Kidney (tissue), 14 donors: ENCODE results near the gene POSTN. TPM values are rescaled to one million over a fixed set of nuclear protein-coding genes. Genes with fewer than 3 reads are reported as not detected.

Experiments used
- DNase-seq, 5 donors: peaks; one replicate each; pipeline ENCODE4 v3.0.0-alpha.2; 2013 to 2020
- FAIRE-seq: peaks from 2 replicates; lab custom pipeline; 2012; peaks lifted over from hg19 to GRCh38; lab: Jason Lieb, UNC
- H3K27ac ChIP-seq, 2 donors: one replicate each; pipeline ENCODE4 v1.7.0; 2013; ENCODE audit warnings: low read depth in 2 of 2, low read length in 2 of 2, inconsistent platforms in 1 of 2
- H3K27me3 ChIP-seq: one replicate; pipeline ENCODE4 v1.7.1; 2013; ENCODE audit warnings: low read length, inconsistent platforms; ENCODE audit not compliant: control insufficient read depth, insufficient read depth
- H3K36me3 ChIP-seq, 3 donors: one replicate each; pipeline versions ENCODE4 v1.7.0 to v1.7.1; 2013; ENCODE audit warnings: low read length in 3 of 3, control low read depth in 1 of 3, inconsistent platforms in 1 of 3; ENCODE audit not compliant: insufficient read depth in 3 of 3, control insufficient read depth in 2 of 3
- H3K4me1 ChIP-seq, 3 donors: one replicate each; pipeline versions ENCODE4 v1.7.0 to v1.7.1; 2013; ENCODE audit warnings: low read length in 3 of 3, inconsistent platforms in 1 of 3, low read depth in 1 of 3; ENCODE audit not compliant: control insufficient read depth in 2 of 3, insufficient read depth in 2 of 3
- H3K4me3 ChIP-seq, 3 donors: one replicate each; pipeline versions ENCODE4 v1.7.0 to v1.8.1; 2013; ENCODE audit warnings: low read length in 3 of 3, control low read depth in 1 of 3, inconsistent platforms in 1 of 3
- H3K9ac ChIP-seq, 3 donors: one replicate each; pipeline versions ENCODE4 v1.7.0 to v1.7.1; 2013; ENCODE audit warnings: low read length in 3 of 3, control low read depth in 1 of 3, inconsistent platforms in 1 of 3
- H3K9me3 ChIP-seq, 3 donors: one replicate each; pipeline versions ENCODE4 v1.7.0 to v1.7.1; 2013; ENCODE audit warnings: low read length in 3 of 3, control low read depth in 1 of 3, inconsistent platforms in 1 of 3; ENCODE audit not compliant: control insufficient read depth in 2 of 3, insufficient read depth in 1 of 3
- CTCF ChIP-seq: IDR thresholded peaks from 3 replicates; pipeline ENCODE4 v1.5.1; 2012; ENCODE audit warnings: mild to moderate bottlenecking, moderate library complexity, borderline replicate concordance; ENCODE audit not compliant: insufficient read depth; ENCODE audit errors: extremely low read depth
- intact Hi-C: fragments of 100-400 bp; cut with DNase I; formaldehyde crosslinking; loops from one replicate; pipeline ENCODE4 v1.11.1; 2022
- polyA plus RNA-seq: library from polyadenylated mRNA; stranded (reverse); fragments of 350-450 nt; fragmentation: Illumina TruSeq; extraction: RNeasy Lipid Tissue Mini Kit (QIAGEN cat#74804); gene quantifications from one replicate; pipeline ENCODE4 v1.2.3, GENCODE V29; 2014; ENCODE audit warnings: low read depth, low replicate concordance; ENCODE audit not compliant: insufficient read depth
- total RNA-seq: library from RNA; stranded (reverse); fragmentation: NEBNext Ultra II Directional; extraction: Animal tissue kit (Norgen Biotek cat#: 25700); gene quantifications from one replicate; pipeline ENCODE4 v1.2.1, GENCODE V29; 2021
- donor health status: control.
- donor health status: control.
- donor health status: control.
- donor health status: control.
- donor health status: control.
- donor health status: DM: yes; HTN: yes; CAD: no.
- donor health status: Normal renal cell carcinoma (clear cell type).

Gene POSTN
- total and polyA plus RNA-seq, 2 donors from 2014 or later: 13.1 to 49.7 TPM

GRCh38 chr13:37632294-37632693, 33.7 kb upstream of the POSTN start:
- TF ChIP-seq CTCF: no peak
- FAIRE-seq (no peak), DNase-seq (no peak)
- Histone ChIP-seq H3K27me3 (no peaks in the 10 kb centered on the region), H3K9ac (no peak overlapping the region), H3K36me3 (no peaks in the 10 kb centered on the region), H3K9me3 (no peaks in the 10 kb centered on the region), H3K4me3 (no peak overlapping the region), H3K27ac (no peak overlapping the region), H3K4me1 (no peaks in the 10 kb centered on the region)
- intact Hi-C loops: no loop called here

- Histone ChIP-seq H3K9ac (no peak overlapping the region), H3K27ac (no peak overlapping the region), H3K36me3 (no peaks in the 10 kb centered on the region), H3K4me1 (no peaks in the 10 kb centered on the region), H3K27me3 (no peaks in the 10 kb centered on the region), H3K4me3 (no peak overlapping the region), H3K9me3 (no peaks in the 10 kb centered on the region)
- intact Hi-C loops: no loop called here
- TF ChIP-seq CTCF: no peak
- FAIRE-seq (no peak), DNase-seq (no peak)
Measured at GRCh38 chr13:37627428-37627827, 28.9 kb upstream of the POSTN start.

- H3K4me1 ChIP-seq: no peaks in the 10 kb centered on the region
- H3K4me3 ChIP-seq: no peak overlapping the region
- H3K36me3 ChIP-seq: no peaks in the 10 kb centered on the region
- no peaks in the 10 kb centered on the region for H3K9me3 ChIP-seq
- DNase-seq (no peak), FAIRE-seq (no peak)
- no peaks in the 10 kb centered on the region for H3K27me3 ChIP-seq
- no peak overlapping the region for H3K9ac ChIP-seq
- intact Hi-C loops: no loop called here
- TF ChIP-seq CTCF: no peak
- no peak overlapping the region for H3K27ac ChIP-seq
Measured at GRCh38 chr13:37621811-37622361, 23.3 kb upstream of the POSTN start.

GRCh38 chr13:37618554-37618953, 20.0 kb upstream of the POSTN start:
- H3K9ac ChIP-seq: no peak overlapping the region
- FAIRE-seq: no peak

More at GRCh38 chr13:37618554-37618953, 20.0 kb upstream of the POSTN start:
- intact Hi-C loops: no loop called here
- Histone ChIP-seq H3K4me1 (no peaks in the 10 kb centered on the region), H3K27me3 (no peaks in the 10 kb centered on the region), H3K9me3 (no peaks in the 10 kb centered on the region), H3K27ac (no peak overlapping the region), H3K4me3 (no peak overlapping the region), H3K36me3 (no peaks in the 10 kb centered on the region)
- DNase-seq: no peak
- TF ChIP-seq CTCF: no peak
